DND-41 (cell line): Measurements from ENCODE around the gene BBS9.

Source experiments
- CTCF ChIP-seq: IDR thresholded peaks from 2 replicates; pipeline ENCODE4 v1.5.1; 2012; ENCODE audit warnings: borderline replicate concordance, low read length, moderate library complexity, mild to moderate bottlenecking; ENCODE audit not compliant: poor library complexity, severe bottlenecking; ENCODE audit errors: extremely low read depth
- EZH2 ChIP-seq: IDR thresholded peaks from 3 replicates; pipeline ENCODE4 v1.6.1; 2012; ENCODE audit warnings: borderline replicate concordance, low read depth, mild to moderate bottlenecking, moderate library complexity, low read length, inconsistent platforms; ENCODE audit not compliant: severe bottlenecking

- no peak for TF ChIP-seq CTCF
- TF ChIP-seq EZH2, result no peak
Observed at GRCh38 chr7:33642312-33642711, 512.9 kb downstream of the BBS9 start.
